ENCODE measurements around the gene ARID4A. TPM values are rescaled to one million over a fixed set of nuclear protein-coding genes. Genes with fewer than 3 reads are reported as not detected.
A peak's percentile ranks its signal among the peaks of the same experiment; 100 is the strongest.

The ARID4A gene
- total RNA-seq, 1 experiment from 2014 or later: 9.3 TPM

- peak overlapping the region; percentile 68 for H3K27ac ChIP-seq
- peaks cover 73% of the 10 kb centered on the region for H3K36me3 ChIP-seq
- DNase-seq (ENCODE audit: low read depth in 1 of 2, low spot score in 2 of 2): peak; percentile 82 to 85
- no peaks in the 10 kb centered on the region for H3K27me3 ChIP-seq (replicated peaks)
- no peak overlapping the region for H3K4me3 ChIP-seq
- peaks cover 14% of the 10 kb centered on the region for H3K4me1 ChIP-seq (replicated peaks)
- no peaks in the 10 kb centered on the region for H3K9me3 ChIP-seq (replicated peaks)
These were observed 17.2 kb upstream of the ARID4A start for GRCh38 chr14:58280954-58281787.

GRCh38 chr14:58281969-58282368, 16.4 kb upstream of the ARID4A start:
- Histone ChIP-seq H3K4me3 (no peak overlapping the region), H3K9me3 (replicated peaks) (no peaks in the 10 kb centered on the region), H3K27ac (peak overlapping the region; percentile 68), H3K27me3 (replicated peaks) (no peaks in the 10 kb centered on the region), H3K36me3 (peaks cover 76% of the 10 kb centered on the region), H3K4me1 (replicated peaks) (peaks cover 14% of the 10 kb centered on the region)
- no peak for DNase-seq (ENCODE audit: low read depth in 1 of 2, low spot score in 2 of 2)

GRCh38 chr14:58282925-58283593, 15.3 kb upstream of the ARID4A start:
- Histone ChIP-seq H3K4me3 (no peak overlapping the region), H3K36me3 (peaks cover 77% of the 10 kb centered on the region), H3K4me1 (replicated peaks) (peaks cover 14% of the 10 kb centered on the region), H3K27ac (no peak overlapping the region), H3K9me3 (replicated peaks) (no peaks in the 10 kb centered on the region), H3K27me3 (replicated peaks) (no peaks in the 10 kb centered on the region)
- no peak for DNase-seq (ENCODE audit: low read depth in 1 of 2, low spot score in 2 of 2)

- Histone ChIP-seq H3K9me3 (replicated peaks) (no peaks in the 10 kb centered on the region), H3K27ac (no peak overlapping the region), H3K4me3 (no peak overlapping the region), H3K4me1 (replicated peaks) (peaks cover 14% of the 10 kb centered on the region), H3K27me3 (replicated peaks) (no peaks in the 10 kb centered on the region), H3K36me3 (peaks cover 78% of the 10 kb centered on the region)
- no peak for DNase-seq (ENCODE audit: low read depth in 1 of 2, low spot score in 2 of 2)
These were observed 14.6 kb upstream of the ARID4A start for GRCh38 chr14:58283730-58284129.

- DNase-seq (ENCODE audit: low read depth in 1 of 2, low spot score in 2 of 2): no peak
- Histone ChIP-seq H3K4me3 (no peak overlapping the region), H3K36me3 (peaks cover 80% of the 10 kb centered on the region)
These were observed 13.2 kb upstream of the ARID4A start for GRCh38 chr14:58285132-58285531.

GRCh38 chr14:58287607-58288042, 10.7 kb upstream of the ARID4A start:
- Histone ChIP-seq H3K27me3 (replicated peaks) (no peaks in the 10 kb centered on the region), H3K27ac (no peak overlapping the region), H3K4me1 (replicated peaks) (no peaks in the 10 kb centered on the region), H3K9me3 (replicated peaks) (no peaks in the 10 kb centered on the region), H3K36me3 (peaks cover 92% of the 10 kb centered on the region), H3K4me3 (no peak overlapping the region)
- no peak for DNase-seq (ENCODE audit: low read depth in 1 of 2, low spot score in 2 of 2)

More at GRCh38 chr14:58285132-58285531, 13.2 kb upstream of the ARID4A start:
- Histone ChIP-seq H3K27me3 (replicated peaks) (no peaks in the 10 kb centered on the region), H3K4me1 (replicated peaks) (peaks cover 14% of the 10 kb centered on the region), H3K9me3 (replicated peaks) (no peaks in the 10 kb centered on the region), H3K27ac (no peak overlapping the region)

- DNase-seq (ENCODE audit: low read depth in 1 of 2, low spot score in 2 of 2): no peak
- H3K36me3 ChIP-seq: peaks cover 90% of the 10 kb centered on the region
- H3K27ac ChIP-seq: no peak overlapping the region
- no peaks in the 10 kb centered on the region for H3K4me1 ChIP-seq (replicated peaks)
- no peak overlapping the region for H3K4me3 ChIP-seq
- no peaks in the 10 kb centered on the region for H3K27me3 ChIP-seq (replicated peaks)
- H3K9me3 ChIP-seq (replicated peaks): no peaks in the 10 kb centered on the region
These were observed 10.1 kb upstream of the ARID4A start for GRCh38 chr14:58288106-58288792.

- no peak for DNase-seq (ENCODE audit: low read depth in 1 of 2, low spot score in 2 of 2)
- H3K27ac ChIP-seq: no peak overlapping the region
- no peak overlapping the region for H3K4me3 ChIP-seq
- H3K36me3 ChIP-seq: peaks cover 87% of the 10 kb centered on the region
- H3K9me3 ChIP-seq (replicated peaks): no peaks in the 10 kb centered on the region
- no peaks in the 10 kb centered on the region; the same call in 1 of the 2 replicates for H3K4me1 ChIP-seq (replicated peaks)
- no peaks in the 10 kb centered on the region for H3K27me3 ChIP-seq (replicated peaks)
These were observed 6.7 kb upstream of the ARID4A start for GRCh38 chr14:58291646-58292045.

- Histone ChIP-seq H3K9me3 (replicated peaks) (no peaks in the 10 kb centered on the region), H3K4me1 (replicated peaks) (no peaks in the 10 kb centered on the region; the same call in 1 of the 2 replicates), H3K4me3 (no peak overlapping the region), H3K27me3 (replicated peaks) (no peaks in the 10 kb centered on the region), H3K36me3 (peaks cover 82% of the 10 kb centered on the region), H3K27ac (no peak overlapping the region)
- no peak for DNase-seq (ENCODE audit: low read depth in 1 of 2, low spot score in 2 of 2)
These were observed 6.2 kb upstream of the ARID4A start for GRCh38 chr14:58292187-58292586.

- Histone ChIP-seq H3K4me1 (replicated peaks) (no peaks in the 10 kb centered on the region; the same call in 1 of the 2 replicates), H3K27me3 (replicated peaks) (no peaks in the 10 kb centered on the region), H3K9me3 (replicated peaks) (no peaks in the 10 kb centered on the region), H3K27ac (no peak overlapping the region), H3K4me3 (no peak overlapping the region), H3K36me3 (peaks cover 67% of the 10 kb centered on the region)
- DNase-seq (ENCODE audit: low read depth in 1 of 2, low spot score in 2 of 2): no peak
These were observed 4.2 kb upstream of the ARID4A start for GRCh38 chr14:58294201-58294600.

- Histone ChIP-seq H3K9me3 (replicated peaks) (no peaks in the 10 kb centered on the region), H3K4me3 (peak overlapping the region; percentile 71), H3K27me3 (replicated peaks) (no peaks in the 10 kb centered on the region), H3K36me3 (peaks cover 47% of the 10 kb centered on the region), H3K4me1 (replicated peaks) (peaks cover 7% of the 10 kb centered on the region; the same call in 1 of the 2 replicates), H3K27ac (peak overlapping the region; percentile 98)
- DNase-seq (ENCODE audit: low read depth in 1 of 2, low spot score in 2 of 2): peak in 1 of 2 experiments; percentile 7
These were observed 1.6 kb upstream of the ARID4A start for GRCh38 chr14:58296726-58297125.

GRCh38 chr14:58297412-58297761, 968 bp upstream of the ARID4A start:
- Histone ChIP-seq H3K36me3 (peaks cover 46% of the 10 kb centered on the region), H3K27ac (peak overlapping the region; percentile 98), H3K4me3 (peak overlapping the region; percentile 71), H3K27me3 (replicated peaks) (no peaks in the 10 kb centered on the region), H3K4me1 (replicated peaks) (peaks cover 7% of the 10 kb centered on the region; the same call in 1 of the 2 replicates), H3K9me3 (replicated peaks) (no peaks in the 10 kb centered on the region)
- no peak for DNase-seq (ENCODE audit: low read depth in 1 of 2, low spot score in 2 of 2)

- peak; percentile 98 for DNase-seq (ENCODE audit: low read depth in 1 of 2, low spot score in 2 of 2)
- H3K4me3 ChIP-seq: peak overlapping the region; percentile 71
- H3K27ac ChIP-seq: peak overlapping the region; percentile 98
These were observed 436 bp upstream of the ARID4A start for GRCh38 chr14:58297762-58298476.

More at GRCh38 chr14:58297762-58298476, 436 bp upstream of the ARID4A start:
- H3K27me3 ChIP-seq (replicated peaks): no peaks in the 10 kb centered on the region
- H3K36me3 ChIP-seq: peaks cover 46% of the 10 kb centered on the region
- no peaks in the 10 kb centered on the region for H3K9me3 ChIP-seq (replicated peaks)
- peaks cover 7% of the 10 kb centered on the region; the same call in 1 of the 2 replicates for H3K4me1 ChIP-seq (replicated peaks)

Measured in SJSA1 (cell line).